Fibroblast of lung (primary cell): ENCODE data around the gene GID8.
"Not testable (repeated sequence)": the region's sequence is repeated elsewhere in the genome, so short reads cannot be mapped to it uniquely, and the experiment has no call there.

Experiments used
- CTCF ChIP-seq, 2 donors: IDR thresholded peaks in 1 of 2; conservative IDR thresholded peaks in 1 of 2; 1 replicate in 1 of 2; 2 replicates in 1 of 2; pipeline ENCODE4 v1.5.1; 2011 to 2012; ENCODE audit warnings: low read length in 2 of 2, control low read depth in 1 of 2, inconsistent platforms in 1 of 2, low read depth in 1 of 2, mild to moderate bottlenecking in 1 of 2
- EZH2 ChIP-seq: IDR thresholded peaks from 2 replicates; pipeline ENCODE4 v1.5.1; 2012; ENCODE audit warnings: low read length, control low read depth, mild to moderate bottlenecking; ENCODE audit errors: missing control alignments

GRCh38 chr20:62960446-62961309, 22.7 kb downstream of the GID8 start:
- TF ChIP-seq CTCF (conservative IDR thresholded peaks at IDR 0.05 in 1 of 2, IDR thresholded peaks at IDR 0.05 in 1 of 2; ENCODE audit: low read depth in 1 of 2, low read length in 2 of 2); EZH2: not testable (repeated sequence)
